CD14-positive monocyte (primary cell): Measurements from ENCODE around the gene SIGLEC1. TPM values are rescaled to one million over a fixed set of nuclear protein-coding genes. Genes with fewer than 3 reads are reported as not detected.

Experiments
- DNase-seq, 3 donors: peaks; one replicate each; pipeline ENCODE4 v3.0.0-alpha.2; 2011 to 2022
- H2AFZ ChIP-seq: 2 replicates; pipeline ENCODE4 v1.6.0; 2012; ENCODE audit warnings: mild to moderate bottlenecking, low read depth, low read length, inconsistent platforms; ENCODE audit not compliant: insufficient read depth, poor library complexity, severe bottlenecking
- H3K27ac ChIP-seq, 2 donors: 1 replicate in 1 of 2; 2 replicates in 1 of 2; pipeline ENCODE4 v1.5.1; 2012 to 2013; ENCODE audit warnings: low read length in 2 of 2, control low read depth in 1 of 2, inconsistent platforms in 1 of 2, low read depth in 1 of 2, mild to moderate bottlenecking in 1 of 2
- H3K27me3 ChIP-seq, 2 donors: one replicate each; pipeline versions ENCODE4 v1.6.0 to v1.6.1; 2011 to 2013; ENCODE audit warnings: low read length in 2 of 2; ENCODE audit not compliant: control insufficient read depth in 2 of 2, insufficient read depth in 2 of 2
- H3K36me3 ChIP-seq, 2 donors: replicated peaks in 1 of 2; 1 replicate in 1 of 2; 2 replicates in 1 of 2; pipeline versions ENCODE4 v1.5.1 to v1.6.1; 2012 to 2013; ENCODE audit warnings: low read length in 2 of 2, control low read depth in 1 of 2, inconsistent platforms in 1 of 2, mild to moderate bottlenecking in 1 of 2; ENCODE audit not compliant: insufficient read depth in 2 of 2, control insufficient read depth in 1 of 2
- H3K4me1 ChIP-seq, 2 donors: 1 replicate in 1 of 2; 2 replicates in 1 of 2; pipeline versions ENCODE4 v1.5.1 to v1.6.1; 2012 to 2013; ENCODE audit warnings: low read length in 2 of 2, control low read depth in 1 of 2, inconsistent platforms in 1 of 2, mild to moderate bottlenecking in 1 of 2, moderate library complexity in 1 of 2; ENCODE audit not compliant: insufficient read depth in 2 of 2, control insufficient read depth in 1 of 2
- H3K4me2 ChIP-seq: replicated peaks from 2 replicates; pipeline ENCODE3; 2012; ENCODE audit warnings: low read length, moderate library complexity, mild to moderate bottlenecking; ENCODE audit not compliant: poor library complexity, severe bottlenecking; ENCODE audit errors: extremely low read depth
- H3K4me3 ChIP-seq, 3 experiments: fragments of 200-600 bp in 1 of 3; sonication (generic) in 1 of 3; replicated peaks in 1 of 3; 1 replicate in 2 of 3; 2 replicates in 1 of 3; pipeline ENCODE4 v1.5.1; 2011 to 2013; ENCODE audit warnings: low read length in 3 of 3, mild to moderate bottlenecking in 3 of 3, control low read depth in 2 of 3, low read depth in 2 of 3, inconsistent platforms in 1 of 3, moderate library complexity in 1 of 3
- H3K79me2 ChIP-seq: 2 replicates; pipeline ENCODE4 v1.6.0; 2012; ENCODE audit warnings: mild to moderate bottlenecking, control low read depth, inconsistent platforms, low read length, moderate library complexity; ENCODE audit not compliant: insufficient read depth
- H3K9ac ChIP-seq: 2 replicates; pipeline ENCODE4 v1.6.0; 2017; ENCODE audit warnings: low read length, mild to moderate bottlenecking; ENCODE audit not compliant: insufficient read depth, poor library complexity, severe bottlenecking
- H3K9me3 ChIP-seq, 2 donors: replicated peaks in 1 of 2; 1 replicate in 1 of 2; 2 replicates in 1 of 2; pipeline versions ENCODE4 v1.5.1 to v1.6.1; 2012 to 2013; ENCODE audit warnings: low read length in 2 of 2, control low read depth in 1 of 2; ENCODE audit not compliant: control insufficient read depth in 1 of 2, insufficient read depth in 1 of 2
- H4K20me1 ChIP-seq: 2 replicates; pipeline ENCODE4 v1.6.0; 2012; ENCODE audit warnings: mild to moderate bottlenecking, low read length, control low read depth, moderate library complexity; ENCODE audit not compliant: insufficient read depth
- H3K27ac Mint-ChIP-seq, 7 donors: one replicate each; pipeline ENCODE4 v1.8.0; 2020; ENCODE audit warnings: mild to moderate bottlenecking in 7 of 7, mixed read lengths in 7 of 7, moderate library complexity in 6 of 7, inconsistent platforms in 2 of 7
- H3K27me3 Mint-ChIP-seq, 3 donors: one replicate each; pipeline ENCODE4 v1.8.0; 2021 to 2022; ENCODE audit warnings: low read depth in 3 of 3, mild to moderate bottlenecking in 3 of 3, mixed read lengths in 3 of 3, moderate library complexity in 3 of 3, inconsistent platforms in 1 of 3
- H3K36me3 Mint-ChIP-seq, 2 donors: one replicate each; pipeline ENCODE4 v1.8.0; 2020; ENCODE audit warnings: mixed read lengths in 2 of 2, inconsistent platforms in 1 of 2, mild to moderate bottlenecking in 1 of 2
- H3K4me1 Mint-ChIP-seq: one replicate; pipeline ENCODE4 v1.8.0; 2020; ENCODE audit warnings: mild to moderate bottlenecking, mixed read lengths
- H3K4me3 Mint-ChIP-seq, 2 donors: one replicate each; pipeline ENCODE4 v1.8.0; 2020; ENCODE audit warnings: mild to moderate bottlenecking in 2 of 2, mixed read lengths in 2 of 2, moderate library complexity in 1 of 2
- H3K9me3 Mint-ChIP-seq, 7 donors: one replicate each; pipeline ENCODE4 v1.8.0; 2020 to 2022; ENCODE audit warnings: mixed read lengths in 7 of 7, mild to moderate bottlenecking in 6 of 7, moderate library complexity in 6 of 7, inconsistent platforms in 2 of 7
- WGBS: methylation state at CpG from one replicate; pipeline ENCODE4 v1.1.5; 2013; ENCODE audit warnings: missing lambda C conversion rate; ENCODE audit not compliant: insufficient coverage; 5-methylcytosine and 5-hydroxymethylcytosine counted together
- intact Hi-C, 2 donors: fragments of 100-400 bp; cut with micrococcal nuclease; formaldehyde crosslinking; loops; one replicate each; pipeline versions ENCODE4 v1.15.0 to v1.15.1; 2023
- polyA plus RNA-seq, 3 donors: library from polyadenylated mRNA; depleted of rRNA in 1 of 3; unstranded in 2 of 3; stranded (reverse) in 1 of 3; fragments of 300-500 nt in 2 of 3; fragments of >200 nt in 1 of 3; fragmentation: Illumina TruSeq in 2 of 3; gene quantifications; 1 replicate in 2 of 3; 2 replicates in 1 of 3; pipeline ENCODE4 v1.2.3, GENCODE V29; 2012 to 2021
- TF ChIP-seq, protein P1 (sequence below): fragments of 200-600 bp; IDR thresholded peaks from one replicate; pipeline ENCODE4 v1.8.0; 2022; ENCODE audit warnings: antibody characterized with exemption, mild to moderate bottlenecking

SIGLEC1 gene
- polyA plus RNA-seq, 3 donors: 1.6 to 23.5 (median 2.5) TPM

DNA sequence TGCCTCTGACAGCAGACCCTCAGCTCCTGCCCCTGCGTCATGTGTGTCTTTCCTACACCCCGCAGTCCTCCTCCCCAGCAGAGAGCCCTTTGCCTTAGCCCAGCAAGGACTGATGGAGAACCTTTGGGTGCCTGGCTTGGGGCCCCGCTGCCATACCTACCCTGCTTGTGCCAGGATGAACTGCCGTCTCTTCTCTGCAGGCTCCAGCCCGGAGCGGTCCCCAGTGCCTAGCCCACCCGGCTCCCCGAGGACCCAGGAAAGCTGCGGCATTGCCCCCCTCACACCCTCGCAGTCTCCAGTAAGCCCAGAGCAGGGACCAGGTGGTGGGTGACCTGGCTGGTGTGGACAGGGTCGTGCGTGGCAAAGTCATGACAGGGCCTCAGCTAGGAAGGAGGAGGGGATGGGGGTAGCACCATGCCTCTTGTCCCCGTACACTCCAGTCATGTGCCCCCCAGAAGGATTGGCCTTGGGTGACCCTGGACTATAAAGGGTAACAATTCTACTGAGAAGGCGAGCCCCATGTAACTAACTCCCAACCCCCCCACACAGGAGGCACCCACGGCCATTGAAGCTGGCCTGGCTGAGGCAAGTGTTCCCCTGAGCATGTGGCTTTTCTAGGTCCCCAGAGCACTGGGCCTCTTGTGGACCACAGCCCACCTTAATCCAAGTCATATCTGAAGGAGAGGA is 28.4 kb upstream of the SIGLEC1 start:
- H3K4me1 Mint-ChIP-seq: peaks cover 9% of the 10 kb centered on the region
- no peak overlapping the region for H3K27ac Mint-ChIP-seq
- no peaks in the 10 kb centered on the region for H4K20me1 ChIP-seq
- no peaks in the 10 kb centered on the region for H3K36me3 Mint-ChIP-seq
- no peak for DNase-seq
- H3K79me2 ChIP-seq: no peaks in the 10 kb centered on the region
- TF ChIP-seq, protein P1, sequence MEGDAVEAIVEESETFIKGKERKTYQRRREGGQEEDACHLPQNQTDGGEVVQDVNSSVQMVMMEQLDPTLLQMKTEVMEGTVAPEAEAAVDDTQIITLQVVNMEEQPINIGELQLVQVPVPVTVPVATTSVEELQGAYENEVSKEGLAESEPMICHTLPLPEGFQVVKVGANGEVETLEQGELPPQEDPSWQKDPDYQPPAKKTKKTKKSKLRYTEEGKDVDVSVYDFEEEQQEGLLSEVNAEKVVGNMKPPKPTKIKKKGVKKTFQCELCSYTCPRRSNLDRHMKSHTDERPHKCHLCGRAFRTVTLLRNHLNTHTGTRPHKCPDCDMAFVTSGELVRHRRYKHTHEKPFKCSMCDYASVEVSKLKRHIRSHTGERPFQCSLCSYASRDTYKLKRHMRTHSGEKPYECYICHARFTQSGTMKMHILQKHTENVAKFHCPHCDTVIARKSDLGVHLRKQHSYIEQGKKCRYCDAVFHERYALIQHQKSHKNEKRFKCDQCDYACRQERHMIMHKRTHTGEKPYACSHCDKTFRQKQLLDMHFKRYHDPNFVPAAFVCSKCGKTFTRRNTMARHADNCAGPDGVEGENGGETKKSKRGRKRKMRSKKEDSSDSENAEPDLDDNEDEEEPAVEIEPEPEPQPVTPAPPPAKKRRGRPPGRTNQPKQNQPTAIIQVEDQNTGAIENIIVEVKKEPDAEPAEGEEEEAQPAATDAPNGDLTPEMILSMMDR: no peak
- peaks cover 0 to 3% (median 0%) of the 10 kb centered on the region in 7 donors for H3K9me3 Mint-ChIP-seq
- WGBS: 100% methylated on average over 4 of the region's 15 CpGs
- H3K9me3 ChIP-seq: no peaks in the 10 kb centered on the region
- peaks cover 6 to 18% (median 15%) of the 10 kb centered on the region in 3 donors for H3K27me3 Mint-ChIP-seq
- intact Hi-C loops: no loop called here
- no peak overlapping the region for H3K27ac ChIP-seq
- H2AFZ ChIP-seq: no peak overlapping the region
- H3K4me2 ChIP-seq: no peak overlapping the region
- H3K4me3 ChIP-seq: no peak overlapping the region
- H3K4me1 ChIP-seq: peaks cover 6 to 13% of the 10 kb centered on the region in 2 donors
- no peak overlapping the region for H3K9ac ChIP-seq
- H3K36me3 ChIP-seq: no peaks in the 10 kb centered on the region
- H3K27me3 ChIP-seq: no peaks in the 10 kb centered on the region
- H3K4me3 Mint-ChIP-seq: no peak overlapping the region

GRCh38 chr20:3739926-3740451 is 27.6 kb upstream of the SIGLEC1 start:
- Histone ChIP-seq H4K20me1 (no peaks in the 10 kb centered on the region), H3K9ac (no peak overlapping the region), H3K4me2 (no peak overlapping the region), H3K9me3 (no peaks in the 10 kb centered on the region), H3K36me3 (no peaks in the 10 kb centered on the region), H3K27ac (no peak overlapping the region), H3K4me3 (no peak overlapping the region), H3K4me1 (peaks cover 3 to 8% of the 10 kb centered on the region in 2 donors), H3K27me3 (no peaks in the 10 kb centered on the region), H3K79me2 (no peaks in the 10 kb centered on the region), H2AFZ (no peak overlapping the region)
- Mint-ChIP-seq H3K36me3 (no peaks in the 10 kb centered on the region), H3K4me3 (no peak overlapping the region), H3K4me1 (peaks cover 8% of the 10 kb centered on the region), H3K9me3 (peaks cover 0 to 3% (median 0%) of the 10 kb centered on the region in 7 donors), H3K27ac (no peak overlapping the region), H3K27me3 (peaks cover 8 to 19% (median 13%) of the 10 kb centered on the region in 3 donors)
- intact Hi-C loops: no loop called here
- TF ChIP-seq, protein P1: no peak
- no peak for DNase-seq
- 71% methylated on average over 1 of the region's 7 CpGs for WGBS
